ENCODE data around the gene UVRAG. TPM values are rescaled to one million over a fixed set of nuclear protein-coding genes. Genes with fewer than 3 reads are reported as not detected.
A peak's percentile ranks its signal among the peaks of the same experiment; 100 is the strongest.
"Not testable (repeated sequence)": the region's sequence is repeated elsewhere in the genome, so short reads cannot be mapped to it uniquely, and the experiment has no call there.

Gene UVRAG
- total RNA-seq, 2 donors from 2014 or later, result 18.6 to 20.7 TPM

DNA sequence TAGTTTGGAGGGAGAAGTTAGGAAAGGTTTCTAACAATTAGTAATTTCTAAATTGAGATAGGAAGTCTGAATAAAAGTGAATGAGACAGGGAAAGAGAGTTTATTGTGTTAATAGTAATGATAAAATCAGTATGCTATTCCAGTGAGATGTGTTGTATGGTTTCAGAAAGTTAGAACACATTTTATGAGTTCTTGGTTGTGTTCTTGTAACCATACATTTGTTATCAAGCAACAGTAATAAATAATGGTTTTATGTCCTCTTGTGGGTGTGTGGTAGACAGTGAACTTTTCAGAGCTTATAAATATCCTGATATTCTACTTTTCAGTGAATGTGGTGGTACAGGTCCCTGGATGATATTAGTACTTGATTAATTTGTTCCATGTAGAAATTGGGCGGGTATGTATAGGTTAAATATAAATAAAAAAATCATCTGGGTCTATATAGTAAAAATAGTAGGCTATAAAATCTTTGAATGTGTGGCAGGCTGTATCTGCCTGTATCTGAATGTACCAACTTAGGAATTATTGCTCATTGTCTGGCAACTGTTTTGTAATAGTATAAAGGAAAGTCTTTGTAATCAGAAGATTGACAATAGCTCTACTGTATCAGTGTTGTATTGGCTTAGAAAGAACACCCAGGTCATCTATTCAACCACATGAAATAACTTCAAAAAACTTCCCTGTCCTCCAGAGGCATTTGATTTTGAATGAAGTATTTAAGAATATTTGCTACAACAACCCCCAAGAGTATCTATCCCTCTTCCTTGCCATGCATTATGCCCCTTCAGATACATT, 54.8 kb downstream of the UVRAG start:
- ATAC-seq (replicated peaks in 1 of 2) (no peak), DNase-seq (no peak)
- Mint-ChIP-seq H3K27me3 (ENCODE audit: low read depth) (no peaks in the 10 kb centered on the region), H3K9me3 (no peaks in the 10 kb centered on the region), H3K4me3 (no peak overlapping the region), H3K4me1 (ENCODE audit: low read depth) (peaks cover 25% of the 10 kb centered on the region), H3K36me3 (ENCODE audit: insufficient read depth in 2 of 2) (peaks cover 0 to 2% of the 10 kb centered on the region in 2 donors), H3K27ac (no peak overlapping the region)

DNA sequence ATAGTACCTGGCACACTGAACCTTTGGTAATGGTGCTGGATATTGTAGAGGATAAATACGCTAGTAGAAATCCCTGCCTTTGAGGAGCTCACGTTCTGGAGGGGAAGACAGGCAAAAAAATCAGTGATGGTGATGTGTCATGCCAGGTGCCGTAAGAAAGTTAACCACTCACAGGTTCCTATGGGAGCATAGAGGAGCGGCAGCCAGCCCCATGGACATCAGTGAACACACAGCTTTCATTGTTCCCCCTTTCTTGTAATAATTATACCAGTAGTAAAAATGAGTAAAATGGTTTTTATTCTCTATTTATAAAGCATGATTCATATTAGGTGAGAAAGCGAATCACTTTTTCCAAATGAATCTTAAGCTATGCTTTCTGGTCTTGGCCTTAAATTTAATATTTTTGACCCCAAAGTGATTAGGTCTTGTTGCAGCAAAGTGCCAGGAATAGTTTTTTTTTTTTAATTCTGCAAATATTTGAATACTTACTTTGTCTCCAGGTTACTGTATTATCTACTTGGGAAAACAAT, 57.9 kb downstream of the UVRAG start:
- DNase-seq, result no peak
- H3K9me3 Mint-ChIP-seq, result no peaks in the 10 kb centered on the region
- peaks cover 21% of the 10 kb centered on the region for H3K4me1 Mint-ChIP-seq (ENCODE audit: low read depth)
- no peaks in the 10 kb centered on the region for H3K36me3 Mint-ChIP-seq (ENCODE audit: insufficient read depth in 2 of 2)
- ATAC-seq (replicated peaks in 1 of 2), result peak; percentile 19 to 36
- H3K27me3 Mint-ChIP-seq (ENCODE audit: low read depth), result no peaks in the 10 kb centered on the region
- H3K4me3 Mint-ChIP-seq, result peak overlapping the region; percentile 30 to 57
- no peak overlapping the region for H3K27ac Mint-ChIP-seq

DNA sequence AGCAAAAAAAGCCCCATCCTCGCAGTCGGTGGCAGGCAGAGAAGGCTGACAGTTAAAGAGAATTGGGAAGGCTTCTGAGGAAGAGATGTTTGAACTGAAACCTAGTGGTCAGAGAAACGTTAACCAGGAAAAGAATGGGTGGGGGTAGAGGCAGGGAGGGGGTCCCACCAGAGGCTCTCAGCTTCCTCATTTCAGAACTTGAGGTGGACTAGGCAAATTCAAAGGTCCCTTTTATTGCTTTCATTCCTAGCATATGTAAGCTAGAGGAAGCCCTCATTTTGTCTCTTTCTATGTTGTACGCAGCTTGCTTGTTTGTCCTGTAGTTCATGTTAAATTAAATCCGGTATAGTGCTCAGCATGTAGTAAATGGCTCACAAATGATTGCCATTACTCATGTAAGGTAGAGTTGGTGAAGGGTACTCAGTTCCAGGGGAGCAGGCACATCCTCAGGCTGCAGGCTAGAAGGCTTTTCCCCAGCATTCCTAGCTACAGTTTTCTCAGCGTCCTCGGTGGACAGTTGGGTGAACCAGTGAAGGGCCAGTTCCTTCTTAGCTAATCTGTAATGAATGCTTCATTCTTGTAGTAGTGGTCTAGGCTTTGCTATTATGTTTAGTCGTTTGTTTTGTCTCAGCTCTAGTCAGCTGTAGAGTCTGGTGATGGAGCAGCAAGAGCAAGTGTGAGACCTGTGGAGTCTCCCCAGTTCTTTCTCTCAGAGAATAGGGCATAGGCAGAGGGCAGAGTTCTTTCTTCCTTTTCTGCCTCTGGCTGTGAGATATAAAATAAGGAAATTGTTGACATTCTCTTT, 58.6 kb downstream of the UVRAG start:
- peak overlapping the region; percentile 30 to 57 for H3K4me3 Mint-ChIP-seq
- H3K27me3 Mint-ChIP-seq (ENCODE audit: low read depth), result no peaks in the 10 kb centered on the region
- peaks cover 21% of the 10 kb centered on the region for H3K4me1 Mint-ChIP-seq (ENCODE audit: low read depth)
- ATAC-seq (replicated peaks in 1 of 2), result peak; percentile 62 to 82
- no peaks in the 10 kb centered on the region for H3K9me3 Mint-ChIP-seq
- H3K36me3 Mint-ChIP-seq (ENCODE audit: insufficient read depth in 2 of 2), result no peaks in the 10 kb centered on the region
- no peak for DNase-seq
- no peak overlapping the region for H3K27ac Mint-ChIP-seq

DNA sequence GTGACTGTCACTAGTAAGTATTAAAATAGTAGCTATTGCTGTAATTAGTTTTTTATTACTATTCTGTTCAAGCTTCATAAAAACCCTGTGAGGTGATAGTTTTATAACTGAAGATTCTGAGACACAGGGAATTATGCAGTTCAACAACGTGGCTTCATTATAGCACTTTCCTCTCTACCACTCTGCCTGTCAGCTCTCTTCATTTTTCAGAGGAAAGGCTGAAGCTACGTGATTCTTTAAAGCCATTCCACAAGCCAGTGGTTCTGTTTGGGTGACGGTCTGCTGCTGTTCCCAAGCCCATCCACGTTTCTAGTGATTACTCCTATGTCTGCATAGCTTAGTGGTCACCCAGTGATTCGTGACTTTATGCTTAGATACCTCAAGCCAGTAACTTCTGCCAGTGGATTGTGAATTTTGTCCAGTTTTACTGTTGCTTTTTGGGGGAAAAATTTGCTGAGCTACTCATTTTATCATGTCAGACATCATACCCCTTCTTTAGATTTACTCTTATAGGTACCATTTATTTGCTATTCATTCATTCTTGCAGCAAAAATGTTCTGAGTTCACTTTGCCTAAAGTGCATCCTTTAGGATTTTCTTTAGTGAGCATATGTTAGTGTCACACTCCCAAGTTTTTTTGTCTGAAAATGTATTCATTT, 59.8 kb downstream of the UVRAG start:
- H3K4me1 Mint-ChIP-seq (ENCODE audit: low read depth), result peaks cover 21% of the 10 kb centered on the region
- no peak overlapping the region for H3K27ac Mint-ChIP-seq
- H3K27me3 Mint-ChIP-seq (ENCODE audit: low read depth), result no peaks in the 10 kb centered on the region
- no peaks in the 10 kb centered on the region for H3K9me3 Mint-ChIP-seq
- no peak overlapping the region for H3K4me3 Mint-ChIP-seq
- no peaks in the 10 kb centered on the region for H3K36me3 Mint-ChIP-seq (ENCODE audit: insufficient read depth in 2 of 2)
- no peak for ATAC-seq (replicated peaks in 1 of 2)
- no peak for DNase-seq

DNA sequence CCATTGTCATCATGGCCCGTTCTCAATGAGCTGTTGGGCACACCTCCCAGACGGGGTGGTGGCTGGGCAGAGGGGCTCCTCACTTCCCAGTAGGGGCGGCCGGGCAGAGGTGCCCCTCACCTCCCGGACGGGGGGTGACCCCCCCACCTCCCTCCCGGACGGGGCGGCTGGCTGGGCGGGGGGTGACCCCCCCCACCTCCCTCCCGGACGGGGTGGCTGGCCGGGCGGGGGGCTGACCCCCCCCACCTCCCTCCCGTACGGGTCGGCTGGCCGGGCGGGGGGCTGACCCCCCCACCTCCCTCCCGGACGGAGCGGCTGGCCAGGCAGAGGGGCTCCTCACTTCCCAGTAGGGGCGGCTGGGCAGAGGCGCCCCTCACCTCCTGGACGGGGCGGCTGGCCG, 62.3 kb downstream of the UVRAG start:
- not testable (repeated sequence) for H3K27me3 Mint-ChIP-seq (ENCODE audit: low read depth); DNase-seq; ATAC-seq (replicated peaks in 1 of 2); H3K27ac Mint-ChIP-seq; H3K4me3 Mint-ChIP-seq; H3K36me3 Mint-ChIP-seq (ENCODE audit: insufficient read depth in 2 of 2); H3K9me3 Mint-ChIP-seq
- peaks cover 20% of the 10 kb centered on the region for H3K4me1 Mint-ChIP-seq (ENCODE audit: low read depth)

DNA sequence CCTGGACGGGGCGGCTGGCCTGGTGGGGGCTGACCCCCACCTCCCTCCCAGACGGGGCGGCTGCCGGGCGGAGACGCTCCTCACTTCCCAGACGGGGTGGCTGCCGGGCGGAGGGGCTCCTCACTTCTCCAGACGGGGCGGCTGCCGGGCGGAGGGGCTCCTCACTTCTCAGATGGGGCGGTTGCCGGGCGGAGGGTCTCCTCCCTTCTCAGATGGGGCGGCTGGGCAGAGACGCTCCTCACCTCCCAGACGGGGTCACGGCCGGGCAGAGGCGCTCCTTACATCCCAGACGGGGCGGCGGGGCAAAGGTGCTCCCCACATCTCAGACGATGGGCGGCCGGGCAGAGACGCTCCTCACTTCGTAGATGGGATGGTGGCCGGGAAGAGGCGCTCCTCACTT, 62.9 kb downstream of the UVRAG start:
- H3K4me1 Mint-ChIP-seq (ENCODE audit: low read depth), result peaks cover 14% of the 10 kb centered on the region
- not testable (repeated sequence) for H3K27ac Mint-ChIP-seq; DNase-seq; ATAC-seq (replicated peaks in 1 of 2); H3K27me3 Mint-ChIP-seq (ENCODE audit: low read depth); H3K9me3 Mint-ChIP-seq; H3K4me3 Mint-ChIP-seq; H3K36me3 Mint-ChIP-seq (ENCODE audit: insufficient read depth in 2 of 2)

DNA sequence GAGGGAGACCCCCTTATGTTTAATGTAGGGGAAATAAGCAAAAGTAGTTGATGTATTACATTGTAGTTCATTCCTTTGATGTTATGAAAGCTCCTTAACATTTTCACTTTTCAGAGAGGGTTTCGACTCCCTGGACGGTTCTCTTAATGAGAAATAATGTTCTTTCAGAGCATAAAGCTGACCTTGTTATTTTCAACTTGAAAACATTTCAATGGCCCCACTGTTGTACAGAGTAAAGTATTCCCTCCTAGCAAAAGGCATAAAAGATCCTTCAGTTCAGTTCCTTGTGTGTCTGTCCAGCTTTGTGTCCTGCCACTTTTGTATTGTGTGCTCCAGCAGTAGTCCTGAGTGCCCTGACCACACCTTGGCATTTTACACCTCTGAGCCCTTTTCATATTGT, 63.9 kb downstream of the UVRAG start:
- peaks cover 0 to 4% of the 10 kb centered on the region in 2 donors for H3K36me3 Mint-ChIP-seq (ENCODE audit: insufficient read depth in 2 of 2)
- no peaks in the 10 kb centered on the region for H3K9me3 Mint-ChIP-seq
- no peak for ATAC-seq (replicated peaks in 1 of 2)
- no peaks in the 10 kb centered on the region for H3K27me3 Mint-ChIP-seq (ENCODE audit: low read depth)
- no peak for DNase-seq
- no peak overlapping the region for H3K27ac Mint-ChIP-seq
- H3K4me3 Mint-ChIP-seq, result no peak overlapping the region
- H3K4me1 Mint-ChIP-seq (ENCODE audit: low read depth), result peaks cover 4% of the 10 kb centered on the region

DNA sequence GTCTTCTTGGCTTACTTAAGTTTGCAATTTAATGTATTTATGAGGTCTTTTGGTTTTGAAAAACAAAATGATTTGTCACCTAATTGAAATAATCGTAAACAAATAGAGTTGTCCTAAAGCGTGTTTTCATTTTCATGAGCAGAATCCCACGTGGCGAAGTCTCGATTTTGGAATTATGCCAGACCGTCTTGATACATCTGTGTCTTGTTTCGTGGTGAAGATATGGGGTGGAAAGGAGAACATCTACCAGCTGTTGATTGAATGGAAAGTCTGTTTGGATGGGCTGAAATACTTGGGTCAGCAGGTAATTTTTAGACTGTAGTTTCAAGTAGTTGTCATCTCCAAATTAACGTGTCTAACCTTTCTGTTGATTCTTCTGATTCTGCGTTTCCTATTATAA, 64.7 kb downstream of the UVRAG start:
- peaks cover 0 to 4% of the 10 kb centered on the region in 2 donors for H3K36me3 Mint-ChIP-seq (ENCODE audit: insufficient read depth in 2 of 2)
- H3K4me1 Mint-ChIP-seq (ENCODE audit: low read depth), result no peaks in the 10 kb centered on the region
- no peak overlapping the region for H3K4me3 Mint-ChIP-seq
- H3K9me3 Mint-ChIP-seq, result no peaks in the 10 kb centered on the region
- H3K27me3 Mint-ChIP-seq (ENCODE audit: low read depth), result no peaks in the 10 kb centered on the region
- H3K27ac Mint-ChIP-seq, result no peak overlapping the region
- DNase-seq (no peak), ATAC-seq (replicated peaks in 1 of 2) (no peak)

DNA sequence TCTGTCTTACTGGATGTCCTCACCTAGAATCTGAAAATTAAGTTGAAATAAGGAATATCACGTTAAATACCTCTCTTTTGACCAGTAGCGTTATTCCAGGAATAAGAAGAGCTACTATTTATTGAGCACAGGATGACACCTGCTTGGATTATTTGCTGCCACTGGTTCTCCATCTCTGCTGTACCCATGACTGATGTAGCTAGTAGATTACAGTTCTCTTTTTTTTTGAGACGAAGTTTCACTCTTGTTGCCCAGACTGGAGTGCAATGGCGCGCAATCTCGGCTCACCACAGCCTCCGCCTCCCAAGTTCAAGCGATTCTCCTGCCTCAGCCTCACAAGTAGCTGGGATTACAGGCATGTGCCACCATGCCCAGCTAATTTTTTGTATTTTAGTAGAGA, 65.3 kb downstream of the UVRAG start:
- not testable (repeated sequence) for H3K4me3 Mint-ChIP-seq; H3K36me3 Mint-ChIP-seq (ENCODE audit: insufficient read depth in 2 of 2); H3K4me1 Mint-ChIP-seq (ENCODE audit: low read depth); H3K27ac Mint-ChIP-seq; H3K9me3 Mint-ChIP-seq; H3K27me3 Mint-ChIP-seq (ENCODE audit: low read depth); ATAC-seq (replicated peaks in 1 of 2); DNase-seq

DNA sequence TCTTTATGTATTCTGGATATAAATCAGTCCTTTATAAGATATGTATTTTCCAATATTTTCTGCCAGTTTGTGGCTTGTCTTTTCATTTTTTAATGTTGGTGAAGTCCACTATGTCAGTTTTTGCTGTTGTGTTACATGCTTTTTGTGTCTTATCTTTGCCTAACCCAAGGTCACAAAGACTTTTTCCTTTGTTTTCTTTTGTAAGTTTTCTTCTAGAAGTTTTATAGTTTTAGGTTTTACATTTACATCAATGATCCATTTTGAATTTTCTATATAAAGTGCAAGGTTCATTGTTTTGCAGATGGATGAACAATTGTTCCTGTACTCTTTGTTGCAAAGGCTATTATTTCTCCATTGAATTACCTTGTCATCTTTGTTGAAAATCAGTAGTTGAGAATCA, 69.3 kb downstream of the UVRAG start:
- Mint-ChIP-seq H3K27me3 (ENCODE audit: low read depth) (no peaks in the 10 kb centered on the region), H3K4me3 (no peak overlapping the region), H3K4me1 (ENCODE audit: low read depth) (no peaks in the 10 kb centered on the region), H3K9me3 (no peaks in the 10 kb centered on the region), H3K36me3 (ENCODE audit: insufficient read depth in 2 of 2) (peaks cover 0 to 4% of the 10 kb centered on the region in 2 donors), H3K27ac (peak overlapping the region; percentile 65)
- DNase-seq (no peak), ATAC-seq (replicated peaks in 1 of 2) (no peak)

DNA sequence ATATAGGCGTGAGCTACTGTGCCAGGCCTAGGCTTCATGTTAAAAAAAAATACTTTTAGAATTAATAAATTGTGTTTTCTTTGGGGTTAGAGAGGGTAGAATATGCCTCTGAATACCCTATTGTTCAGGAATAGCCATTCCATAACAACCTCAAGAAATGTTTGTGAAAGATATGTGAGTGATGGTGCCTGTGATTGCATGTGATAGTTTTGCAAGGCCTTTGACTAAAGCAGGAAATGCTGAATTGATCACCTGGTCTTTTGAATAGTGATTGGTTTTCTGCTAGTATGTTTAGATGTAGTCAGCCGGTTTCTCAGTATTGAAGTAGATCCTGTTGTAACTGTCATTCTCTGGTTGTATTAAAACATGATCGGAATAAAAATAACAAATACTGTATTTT, 73.4 kb downstream of the UVRAG start:
- no peak for DNase-seq
- ATAC-seq (replicated peaks in 1 of 2), result no peak
- no peak overlapping the region for H3K27ac Mint-ChIP-seq
- H3K9me3 Mint-ChIP-seq, result no peaks in the 10 kb centered on the region
- no peak overlapping the region for H3K4me3 Mint-ChIP-seq
- H3K4me1 Mint-ChIP-seq (ENCODE audit: low read depth), result peaks cover 11% of the 10 kb centered on the region
- H3K27me3 Mint-ChIP-seq (ENCODE audit: low read depth), result no peaks in the 10 kb centered on the region
- H3K36me3 Mint-ChIP-seq (ENCODE audit: insufficient read depth in 2 of 2), result peaks cover 0 to 1% of the 10 kb centered on the region in 2 donors

DNA sequence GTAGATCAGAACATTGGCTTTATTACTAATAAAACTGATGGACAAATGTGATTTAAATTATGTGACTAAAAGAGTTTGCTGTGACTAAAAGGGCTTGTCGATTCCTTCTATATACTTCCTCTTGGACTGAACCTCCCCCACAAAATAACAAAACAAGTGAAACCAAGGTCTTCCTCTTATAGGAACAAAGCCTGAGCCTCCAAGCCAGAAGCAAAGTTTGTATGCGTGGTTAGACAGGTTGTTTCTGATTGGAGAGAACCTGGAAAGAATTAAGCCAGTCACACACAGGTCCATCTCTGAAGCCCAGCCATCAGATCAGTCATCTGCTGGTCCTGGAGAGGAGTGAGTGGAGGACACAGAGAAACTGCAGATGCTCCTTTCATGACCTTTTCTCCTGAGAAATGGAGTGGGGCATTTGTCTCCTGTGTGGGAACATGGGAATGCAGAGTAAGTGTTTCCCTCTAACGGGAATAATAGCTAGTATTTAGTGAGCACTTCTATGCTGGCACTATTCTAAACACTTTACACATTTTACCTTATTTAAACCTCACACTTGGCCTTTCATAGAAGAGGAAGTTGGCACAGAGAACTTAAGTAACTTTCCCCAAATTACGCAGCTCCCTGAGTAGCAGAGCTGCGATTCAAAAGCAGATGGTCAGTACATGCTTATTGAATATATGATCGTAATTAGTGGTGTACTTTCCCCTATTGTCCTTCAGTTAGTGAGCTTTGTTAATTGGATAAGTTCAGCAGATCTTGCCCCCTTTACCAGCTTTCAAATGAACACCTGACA, 77.1 kb downstream of the UVRAG start:
- H3K4me1 Mint-ChIP-seq (ENCODE audit: low read depth), result peaks cover 31% of the 10 kb centered on the region

More for the DNA sequence above, 77.1 kb downstream of the UVRAG start:
- ATAC-seq (replicated peaks in 1 of 2) (no peak), DNase-seq (no peak)
- peaks cover 0 to 1% of the 10 kb centered on the region in 2 donors for H3K36me3 Mint-ChIP-seq (ENCODE audit: insufficient read depth in 2 of 2)
- no peak overlapping the region for H3K4me3 Mint-ChIP-seq
- H3K27me3 Mint-ChIP-seq (ENCODE audit: low read depth), result no peaks in the 10 kb centered on the region
- H3K9me3 Mint-ChIP-seq, result no peaks in the 10 kb centered on the region
- H3K27ac Mint-ChIP-seq, result no peak overlapping the region
